Astrocyte (in vitro differentiated cells and primary cell): ENCODE data around the gene TMEM94.

Experiments
- CTCF ChIP-seq: IDR thresholded peaks from 2 replicates; pipeline ENCODE4 v1.5.1; 2011; ENCODE audit warnings: low read depth, mild to moderate bottlenecking, inconsistent platforms, low read length, moderate library complexity; ENCODE audit not compliant: insufficient read depth
- EZH2 ChIP-seq: IDR thresholded peaks from 2 replicates; pipeline ENCODE4 v1.6.1; 2012; ENCODE audit warnings: mild to moderate bottlenecking, low read length, inconsistent platforms; ENCODE audit not compliant: insufficient read depth

- TF ChIP-seq CTCF (no peak), EZH2 (no peak)
Observed at GRCh38 chr17:75478508-75478907, 22.1 kb downstream of the TMEM94 start.
